Chondrocyte (in vitro differentiated cells): ENCODE data around the gene PTGIS. TPM values are rescaled to one million over a fixed set of nuclear protein-coding genes. Genes with fewer than 3 reads are reported as not detected.
A peak's percentile ranks its signal among the peaks of the same experiment; 100 is the strongest.

Source experiments
- DNase-seq: peaks from one replicate; pipeline ENCODE4 v3.0.0; 2021; ENCODE audit warnings: mixed read lengths, low spot score
- H3K27ac Mint-ChIP-seq: one replicate; pipeline ENCODE4 v1.8.0; 2021; ENCODE audit warnings: mild to moderate bottlenecking, moderate library complexity, mixed read lengths; ENCODE audit not compliant: unreplicated experiment
- H3K27me3 Mint-ChIP-seq: 2 replicates; pipeline ENCODE4 v1.8.0; 2021; ENCODE audit warnings: low read depth, mixed read lengths
- H3K36me3 Mint-ChIP-seq: 2 replicates; pipeline ENCODE4 v1.8.0; 2021; ENCODE audit warnings: low read depth, mixed read lengths
- H3K4me1 Mint-ChIP-seq: 2 replicates; pipeline ENCODE4 v1.8.0; 2021; ENCODE audit warnings: low read depth, mild to moderate bottlenecking, mixed read lengths
- H3K4me3 Mint-ChIP-seq: one replicate; pipeline ENCODE4 v1.8.0; 2021; ENCODE audit warnings: mild to moderate bottlenecking, moderate library complexity, mixed read lengths; ENCODE audit not compliant: unreplicated experiment
- H3K9me3 Mint-ChIP-seq: 2 replicates; pipeline ENCODE4 v1.8.0; 2021; ENCODE audit warnings: low read depth, mixed read lengths
- CTCF ChIP-seq: fragments of 200-600 bp; sonication (generic); IDR thresholded peaks from 2 replicates; pipeline ENCODE4 v1.5.0; 2021; ENCODE audit warnings: antibody characterized with exemption, mild to moderate bottlenecking, moderate library complexity
- total RNA-seq: library from RNA; stranded (reverse); gene quantifications from 3 replicates; pipeline ENCODE4 v1.2.1, GENCODE V29; 2021

The PTGIS gene
- total RNA-seq, 1 donor from 2014 or later, result 91.5 TPM

DNA sequence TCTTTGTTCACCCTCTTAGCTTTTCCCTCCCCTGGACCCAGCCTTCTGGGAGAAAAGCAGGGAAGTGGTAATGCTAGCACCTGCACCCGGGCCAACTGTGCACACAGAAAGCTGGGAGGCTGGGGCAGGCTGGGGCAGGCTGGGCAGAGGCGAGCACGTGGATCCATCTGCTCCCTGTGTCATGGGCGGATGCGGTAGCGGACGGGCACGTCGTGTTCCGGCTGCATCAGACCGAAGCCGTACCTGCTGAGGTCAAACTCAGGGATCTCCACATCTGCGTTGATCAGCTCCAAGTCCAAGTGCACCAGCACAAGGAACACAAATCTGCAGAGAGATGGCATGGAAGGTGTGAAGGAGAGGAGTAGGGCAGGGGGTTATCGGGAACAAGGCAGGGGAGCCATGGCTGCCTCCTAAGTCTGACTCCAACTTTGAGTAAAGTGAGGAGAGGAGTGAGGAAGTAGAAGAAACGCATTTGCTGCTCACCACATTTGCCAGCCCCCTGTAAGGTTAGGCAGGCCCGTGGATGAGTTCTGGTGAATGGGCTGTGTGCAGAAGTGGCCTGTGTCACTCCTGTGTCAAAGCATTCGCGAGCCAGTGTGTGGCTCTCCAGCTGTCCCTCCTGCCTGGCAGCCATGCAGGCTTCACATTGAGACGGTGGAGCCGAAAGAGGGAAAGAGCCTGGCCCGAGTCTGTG is 60.0 kb downstream of the PTGIS start:
- Mint-ChIP-seq H3K27ac (no peak overlapping the region), H3K27me3 (no peaks in the 10 kb centered on the region), H3K36me3 (peaks cover 23% of the 10 kb centered on the region), H3K4me1 (peaks cover 38% of the 10 kb centered on the region), H3K9me3 (no peaks in the 10 kb centered on the region), H3K4me3 (no peak overlapping the region)
- TF ChIP-seq CTCF, result no peak
- DNase-seq, result no peak

GRCh38 chr20:49505518-49505917 is 62.4 kb downstream of the PTGIS start:
- no peak overlapping the region for H3K4me3 Mint-ChIP-seq
- no peak for DNase-seq
- peaks cover 23% of the 10 kb centered on the region for H3K36me3 Mint-ChIP-seq
- no peak for TF ChIP-seq CTCF
- no peak overlapping the region for H3K27ac Mint-ChIP-seq
- H3K9me3 Mint-ChIP-seq, result no peaks in the 10 kb centered on the region
- peaks cover 30% of the 10 kb centered on the region for H3K4me1 Mint-ChIP-seq
- no peaks in the 10 kb centered on the region for H3K27me3 Mint-ChIP-seq

DNA sequence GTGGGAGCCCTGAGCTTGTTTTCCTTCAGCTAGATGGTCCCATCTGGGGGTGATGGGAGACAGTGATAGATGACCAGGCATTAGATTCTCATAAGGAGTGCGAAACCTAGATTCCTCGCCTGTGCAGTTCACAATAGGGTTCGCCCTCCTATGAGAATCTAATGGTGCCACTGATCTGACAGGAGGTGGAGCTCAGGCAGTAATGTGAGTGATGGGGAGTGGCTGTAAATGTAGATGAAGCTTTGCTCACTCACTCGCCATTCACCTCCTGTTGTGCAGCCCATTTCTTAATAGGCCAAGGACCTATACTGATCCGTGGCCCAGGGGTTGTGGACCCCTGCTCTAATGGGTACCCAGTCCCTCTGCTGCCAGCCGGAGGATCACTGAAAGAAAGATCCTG is 64.8 kb downstream of the PTGIS start:
- peaks cover 5% of the 10 kb centered on the region for H3K9me3 Mint-ChIP-seq
- H3K36me3 Mint-ChIP-seq, result peaks cover 11% of the 10 kb centered on the region
- H3K4me3 Mint-ChIP-seq, result no peak overlapping the region
- DNase-seq, result peak; percentile 38
- H3K27ac Mint-ChIP-seq, result no peak overlapping the region
- no peak for TF ChIP-seq CTCF
- H3K27me3 Mint-ChIP-seq, result peaks cover 2% of the 10 kb centered on the region
- H3K4me1 Mint-ChIP-seq, result peaks cover 10% of the 10 kb centered on the region

- DNase-seq, result no peak
- H3K27me3 Mint-ChIP-seq, result peaks cover 3% of the 10 kb centered on the region
- TF ChIP-seq CTCF, result no peak
- no peak overlapping the region for H3K4me3 Mint-ChIP-seq
- peaks cover 16% of the 10 kb centered on the region for H3K4me1 Mint-ChIP-seq
- H3K27ac Mint-ChIP-seq, result no peak overlapping the region
- H3K9me3 Mint-ChIP-seq, result peaks cover 6% of the 10 kb centered on the region
- peaks cover 3% of the 10 kb centered on the region for H3K36me3 Mint-ChIP-seq
Measured at GRCh38 chr20:49501917-49502316, 66.0 kb downstream of the PTGIS start.

- Mint-ChIP-seq H3K27ac (no peak overlapping the region), H3K4me3 (no peak overlapping the region), H3K9me3 (peaks cover 6% of the 10 kb centered on the region), H3K27me3 (peaks cover 22% of the 10 kb centered on the region), H3K36me3 (peaks cover 3% of the 10 kb centered on the region), H3K4me1 (peaks cover 10% of the 10 kb centered on the region)
- no peak for TF ChIP-seq CTCF
- DNase-seq, result no peak
Measured at GRCh38 chr20:49497398-49497669, 70.6 kb downstream of the PTGIS start.
